Body of pancreas (tissue), 4 donors: ENCODE data around the gene POU3F1. TPM values are rescaled to one million over a fixed set of nuclear protein-coding genes. Genes with fewer than 3 reads are reported as not detected.

Source experiments
- ATAC-seq: fragments of 150-250 bp; one replicate; pipeline ENCODE4 v1.9.1; 2016
- DNase-seq, 4 donors: peaks; one replicate each; pipeline ENCODE4 v3.0.0-alpha.2; 2019
- H3K27ac ChIP-seq, 4 donors: fragments of 200-600 bp; sonication (generic); 1 replicate in 3 of 4; 2 replicates in 1 of 4; pipeline versions ENCODE4 v1.5.1 to v1.6.1; 2016 to 2019; ENCODE audit warnings: mild to moderate bottlenecking in 1 of 4, mixed read lengths in 1 of 4, moderate library complexity in 1 of 4
- H3K27me3 ChIP-seq, 2 donors: fragments of 200-600 bp; sonication (generic); one replicate each; pipeline ENCODE4 v1.6.0; 2016; ENCODE audit warnings: mild to moderate bottlenecking in 1 of 2
- H3K36me3 ChIP-seq, 2 donors: fragments of 200-600 bp; sonication (generic); replicated peaks in 1 of 2; 2 replicates each; pipeline ENCODE4 v1.5.1; 2016; ENCODE audit warnings: low read depth in 2 of 2; ENCODE audit not compliant: insufficient read depth in 1 of 2
- H3K4me1 ChIP-seq: fragments of 200-600 bp; sonication (generic); one replicate; pipeline ENCODE4 v1.6.0; 2016
- H3K4me3 ChIP-seq, 2 donors: fragments of 200-600 bp; sonication (generic); 1 replicate in 1 of 2; 2 replicates in 1 of 2; pipeline ENCODE4 v1.5.1; 2016 to 2019
- H3K9me3 ChIP-seq, 3 donors: fragments of 200-600 bp; sonication (generic); 1 replicate in 2 of 3; 2 replicates in 1 of 3; pipeline ENCODE4 v1.5.1; 2016
- CTCF ChIP-seq, 7 experiments: fragments of 450-650 bp in 4 of 7; fragments of 200-600 bp in 3 of 7; sonication (generic) in 3 of 7; IDR thresholded peaks; one replicate each; pipeline ENCODE4 v1.5.1; 2016 to 2019; ENCODE audit warnings: antibody characterized with exemption in 7 of 7
- POLR2A ChIP-seq, 3 donors: fragments of 450-650 bp; IDR thresholded peaks; one replicate each; pipeline ENCODE4 v1.6.1; 2016; ENCODE audit warnings: antibody characterized with exemption in 3 of 3, mild to moderate bottlenecking in 2 of 3
- WGBS, 2 donors: methylation state at CpG; one replicate each; pipeline ENCODE4 v1.1.5; 2017; 5-methylcytosine and 5-hydroxymethylcytosine counted together
- intact Hi-C: fragments of 100-400 bp; cut with DNase I; formaldehyde crosslinking; loops from one replicate; pipeline ENCODE4 v1.15.1; 2023
- total RNA-seq, 2 donors: library from RNA; depleted of rRNA; stranded (reverse); fragments of >200 nt; gene quantifications; one replicate each; pipeline ENCODE4 v1.1.0, GENCODE V29; 2016

The POU3F1 gene
- total RNA-seq, 2 donors from 2014 or later: not detected

DNA sequence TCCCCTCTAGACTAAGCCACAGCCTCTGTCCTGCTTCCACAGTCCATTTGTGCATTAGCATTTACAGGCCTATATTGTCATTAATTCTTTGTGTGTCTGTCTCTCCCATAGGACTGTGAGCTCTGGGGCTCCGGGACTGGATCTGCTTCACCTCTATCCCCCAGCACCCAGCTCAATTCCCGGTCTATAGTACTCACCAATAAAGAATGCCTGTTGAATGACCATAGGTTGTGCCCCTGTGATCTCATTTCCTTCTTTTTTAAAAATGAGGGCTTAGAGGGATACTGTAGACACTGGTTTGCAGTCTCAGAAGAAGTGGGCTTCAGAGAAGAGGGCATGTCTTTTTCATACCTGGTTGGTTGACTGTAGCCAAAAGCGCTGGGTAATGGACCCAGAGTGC is 8.8 kb upstream of the POU3F1 start:
- intact Hi-C loops: no loop called here
- ATAC-seq (no peak), DNase-seq (no peak)
- TF ChIP-seq CTCF (IDR thresholded peaks at IDR 0.05) (no peak), POLR2A (IDR thresholded peaks at IDR 0.05) (no peak)
- 79 to 86% methylated on average over 3 of the region's 3 CpGs for WGBS, 2 donors
- no peaks in the 10 kb centered on the region for H3K36me3 ChIP-seq
- peaks cover 3% of the 10 kb centered on the region for H3K4me1 ChIP-seq
- H3K9me3 ChIP-seq: no peaks in the 10 kb centered on the region
- H3K4me3 ChIP-seq: no peak overlapping the region
- H3K27me3 ChIP-seq: no peaks in the 10 kb centered on the region
- no peak overlapping the region for H3K27ac ChIP-seq

GRCh38 chr1:38053416-38054091 is 7.0 kb upstream of the POU3F1 start:
- no peak for TF ChIP-seq POLR2A (IDR thresholded peaks at IDR 0.05)
- no peak for TF ChIP-seq CTCF (IDR thresholded peaks at IDR 0.05)
- DNase-seq (no peak), ATAC-seq (no peak)
- 54 to 68% methylated on average over 6 to 7 of the region's 7 CpGs for WGBS, 2 donors
- no peaks in the 10 kb centered on the region for H3K9me3 ChIP-seq
- intact Hi-C loops: no loop called here
- H3K27me3 ChIP-seq: no peaks in the 10 kb centered on the region
- no peaks in the 10 kb centered on the region for H3K4me1 ChIP-seq
- H3K4me3 ChIP-seq: no peak overlapping the region
- no peak overlapping the region for H3K27ac ChIP-seq
- H3K36me3 ChIP-seq: no peaks in the 10 kb centered on the region

DNA sequence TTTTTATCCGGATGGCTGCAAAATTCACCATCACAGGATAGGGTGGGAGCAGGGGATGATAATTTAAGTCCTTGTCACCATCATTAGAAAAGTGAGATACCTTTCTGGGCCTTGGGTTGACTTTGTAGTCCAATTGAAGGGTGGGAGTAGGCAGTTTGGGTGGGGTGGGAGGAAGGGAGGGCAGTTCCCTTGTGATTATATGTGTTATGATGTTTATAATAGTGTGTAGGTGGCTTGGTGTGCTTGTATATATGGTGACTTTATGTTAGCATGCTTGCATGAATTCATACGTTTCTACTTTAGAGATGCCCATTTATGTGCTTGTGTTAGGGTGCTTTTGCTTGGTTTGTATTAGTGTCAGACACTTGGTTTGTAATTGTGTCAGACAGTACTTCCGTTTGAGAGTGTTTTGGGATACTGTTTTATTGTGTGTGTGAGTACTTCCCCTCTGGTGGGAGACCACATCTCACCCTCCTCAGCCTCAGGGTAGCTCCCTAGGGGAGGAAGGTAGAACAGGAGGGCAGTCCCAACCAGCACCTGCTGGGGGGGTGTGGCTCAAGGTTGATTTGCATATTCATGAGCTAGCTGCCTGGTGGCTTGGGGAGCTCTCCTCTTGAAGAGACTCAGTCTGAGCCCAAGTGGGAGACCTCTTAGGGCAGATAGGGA is 6.3 kb upstream of the POU3F1 start:
- 30 to 34% methylated on average over 3 of the region's 3 CpGs for WGBS, 2 donors
- no peak for ATAC-seq

DNA sequence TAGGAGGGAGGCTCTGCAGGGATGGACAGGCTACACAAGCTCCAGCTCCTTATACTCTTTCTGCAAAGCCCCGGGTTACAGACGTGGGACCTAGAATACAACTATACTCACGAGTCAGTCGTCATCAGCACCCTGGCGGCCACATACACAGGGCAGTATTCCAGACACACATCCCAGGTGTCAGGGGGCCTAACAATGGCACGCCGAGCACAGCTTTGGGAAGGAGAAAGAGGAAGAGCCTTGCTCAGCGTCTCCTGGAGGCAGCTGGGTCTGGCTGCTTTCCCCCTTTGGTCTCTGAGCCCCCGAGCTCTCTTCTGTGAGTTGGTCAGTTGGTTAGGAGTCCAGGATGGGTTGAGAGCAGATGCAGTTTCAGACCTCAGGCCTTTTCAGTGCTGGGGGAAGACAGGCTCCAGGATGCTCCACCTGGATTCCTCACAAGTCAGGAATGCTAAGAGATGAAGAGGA is 4.5 kb upstream of the POU3F1 start:
- 73 to 94% methylated on average over 6 to 9 of the region's 9 CpGs for WGBS, 2 donors
- DNase-seq: no peak
- Histone ChIP-seq H3K27ac (no peak overlapping the region), H3K36me3 (no peaks in the 10 kb centered on the region), H3K9me3 (no peaks in the 10 kb centered on the region), H3K4me1 (peaks cover 9% of the 10 kb centered on the region), H3K4me3 (no peak overlapping the region), H3K27me3 (no peaks in the 10 kb centered on the region)
- intact Hi-C loops: no loop called here
- TF ChIP-seq CTCF (IDR thresholded peaks at IDR 0.05): no peak
- TF ChIP-seq POLR2A (IDR thresholded peaks at IDR 0.05): no peak
- ATAC-seq: no peak

More for the DNA sequence above, 6.3 kb upstream of the POU3F1 start:
- no peak for DNase-seq
- H3K4me1 ChIP-seq: no peaks in the 10 kb centered on the region
- no peak overlapping the region for H3K27ac ChIP-seq
- intact Hi-C loops: no loop called here
- H3K4me3 ChIP-seq: no peak overlapping the region
- TF ChIP-seq POLR2A (IDR thresholded peaks at IDR 0.05): no peak
- no peak for TF ChIP-seq CTCF (IDR thresholded peaks at IDR 0.05)
- no peaks in the 10 kb centered on the region for H3K36me3 ChIP-seq
- H3K27me3 ChIP-seq: no peaks in the 10 kb centered on the region
- H3K9me3 ChIP-seq: no peaks in the 10 kb centered on the region
